Heart left ventricle (tissue), 13 donors: ENCODE results near the gene DIP2B.

Source experiments
- CTCF ChIP-seq, 12 donors: fragments of 200-600 bp; sonication (generic) in 4 of 12; IDR thresholded peaks; one replicate each; pipeline versions ENCODE4 v1.5.0 to v1.8.0; 2018 to 2022; ENCODE audit warnings: antibody characterized with exemption in 12 of 12, mild to moderate bottlenecking in 5 of 12
- POLR2A ChIP-seq, 2 donors: fragments of 450-650 bp; IDR thresholded peaks; one replicate each; pipeline ENCODE4 v1.6.1; 2017; ENCODE audit warnings: antibody characterized with exemption in 2 of 2, mild to moderate bottlenecking in 2 of 2, moderate library complexity in 2 of 2
- donor health status: ischemic (EF 13 %, LVEDD 7.1; RV severe dilation, severe dysfunction).
- donor health status: DM: no; HTN: yes; CAD: no.
- donor health status: DM: no; HTN: no; CAD: no.
- donor health status: ischemic (EF 25% LVEDD 6.9; RV normal size, moderate dysfunction).
- donor health status: ischemic (EF 25% LVEDD 5.7; RV mildly dilated, moderate dysfunction).
- donor health status: ischemic (EF 35%, LVEDD 5.7; RV mildly dilated, moderate dysfunction).
- donor health status: nonischemic (EF 11% LVEDD 7.7; RV severe dilation, severe dysfunction).
- donor health status: DM: yes; HTN: yes; CAD: no.
- donor health status: PGD.
- donor health status: ischemic (EF 29% LVEDD 5.4; RV normal size, mild dysfunction).
- donor health status: nonischemic (EF 23%, LVEDD 6.1; RV moderate dilation, normal function).

GRCh38 chr12:50515587-50515986, 10.8 kb downstream of the DIP2B start:
- TF ChIP-seq CTCF (IDR thresholded peaks at IDR 0.05) (no peak), POLR2A (IDR thresholded peaks at IDR 0.05) (no peak)
